B cell (primary cell): ENCODE data around the gene CRTAP. TPM values are rescaled to one million over a fixed set of nuclear protein-coding genes. Genes with fewer than 3 reads are reported as not detected.

ENCODE experiments used
- ATAC-seq: fragments of 200-7000 bp; cut with Tn5 transposase; one replicate; pipeline ENCODE4 v1.10.0; 2021; ENCODE audit warnings: low read depth, mild to moderate bottlenecking, moderate number of reproducible peaks, moderate library complexity
- CTCF ChIA-PET: fragments of 350-600 bp; sonication (Branson Sonifier 250); formaldehyde crosslinking; loops from one replicate; lab custom pipeline; 2021; ENCODE audit warnings: antibody characterized with exemption, inconsistent platforms; lab: Charles Lee
- POLR2A ChIA-PET: fragments of 350-600 bp; sonication (Branson Sonifier 250); formaldehyde crosslinking; loops from one replicate; lab custom pipeline; 2021; ENCODE audit warnings: antibody characterized with exemption; lab: Charles Lee
- DNase-seq: peaks from one replicate; pipeline ENCODE4 v3.0.0; 2013
- H2AFZ ChIP-seq: 2 replicates; pipeline ENCODE4 v1.6.1; 2012; ENCODE audit warnings: mild to moderate bottlenecking, low read depth, low read length; ENCODE audit not compliant: insufficient read depth, poor library complexity, severe bottlenecking
- H3K27ac ChIP-seq, 2 donors: 1 replicate in 1 of 2; 2 replicates in 1 of 2; pipeline ENCODE4 v1.5.1; 2012 to 2013; ENCODE audit warnings: low read length in 2 of 2, mild to moderate bottlenecking in 2 of 2, moderate library complexity in 1 of 2
- H3K27me3 ChIP-seq, 4 experiments: fragments of 200-600 bp in 1 of 4; sonication (generic) in 1 of 4; replicated peaks in 1 of 4; 1 replicate in 2 of 4; 2 replicates in 2 of 4; pipeline versions ENCODE4 v1.6.1 to v1.7.0; 2013 to 2016; ENCODE audit warnings: low read length in 3 of 4, mild to moderate bottlenecking in 2 of 4, mixed read lengths in 1 of 4, moderate library complexity in 1 of 4; ENCODE audit not compliant: insufficient read depth in 4 of 4, control insufficient read depth in 3 of 4; ENCODE audit errors: control extremely low read depth in 1 of 4
- H3K36me3 ChIP-seq, 2 experiments: replicated peaks in 1 of 2; 1 replicate in 1 of 2; 2 replicates in 1 of 2; pipeline versions ENCODE4 v1.6.1 to v1.7.1; 2013; ENCODE audit warnings: low read length in 1 of 2; ENCODE audit not compliant: insufficient read depth in 2 of 2, control insufficient read depth in 1 of 2; ENCODE audit errors: control extremely low read depth in 1 of 2, extremely low read depth in 1 of 2
- H3K4me1 ChIP-seq, 2 donors: fragments of 200-600 bp in 1 of 2; sonication (generic) in 1 of 2; 1 replicate in 1 of 2; 2 replicates in 1 of 2; pipeline versions ENCODE4 v1.5.1 to v1.6.1; 2013 to 2017; ENCODE audit warnings: low read length in 2 of 2; ENCODE audit not compliant: control insufficient read depth in 2 of 2, insufficient read depth in 2 of 2
- H3K4me2 ChIP-seq: replicated peaks from 2 replicates; pipeline ENCODE3; 2012; ENCODE audit warnings: mild to moderate bottlenecking, low read depth, low read length; ENCODE audit not compliant: poor library complexity, severe bottlenecking
- H3K4me3 ChIP-seq, 5 experiments: fragments of 200-600 bp in 1 of 5; sonication (generic) in 1 of 5; 1 replicate in 3 of 5; 2 replicates in 2 of 5; pipeline versions ENCODE4 v1.5.1 to v1.7.0; 2011 to 2016; ENCODE audit warnings: low read length in 4 of 5, mild to moderate bottlenecking in 4 of 5, low read depth in 2 of 5, control low read depth in 1 of 5, moderate library complexity in 1 of 5; ENCODE audit not compliant: insufficient read depth in 1 of 5; ENCODE audit errors: control extremely low read depth in 1 of 5, extremely low read depth in 1 of 5
- H3K79me2 ChIP-seq: fragments of 200-600 bp; sonication (generic); one replicate; pipeline ENCODE4 v1.6.0; 2016; ENCODE audit warnings: low read length; ENCODE audit not compliant: control insufficient read depth, insufficient read depth
- H3K9ac ChIP-seq: fragments of 200-600 bp; sonication (generic); 2 replicates; pipeline ENCODE4 v1.6.1; 2017; ENCODE audit warnings: mild to moderate bottlenecking, low read length, moderate library complexity
- H3K9me3 ChIP-seq, 3 donors: one replicate each; pipeline versions ENCODE4 v1.6.1 to v1.7.1; 2013; ENCODE audit warnings: low read length in 2 of 3; ENCODE audit not compliant: control insufficient read depth in 2 of 3, insufficient read depth in 1 of 3; ENCODE audit errors: control extremely low read depth in 1 of 3
- H4K20me1 ChIP-seq: 2 replicates; pipeline ENCODE4 v1.6.0; 2012; ENCODE audit warnings: mild to moderate bottlenecking, low read length; ENCODE audit not compliant: insufficient read depth, control insufficient read depth, poor library complexity, severe bottlenecking
- H3K27ac Mint-ChIP-seq: one replicate; pipeline ENCODE4 v1.8.0; 2021; ENCODE audit warnings: mixed read lengths
- H3K27me3 Mint-ChIP-seq: one replicate; pipeline ENCODE4 v1.8.0; 2021; ENCODE audit warnings: mixed read lengths
- H3K4me1 Mint-ChIP-seq: one replicate; pipeline ENCODE4 v1.8.0; 2021; ENCODE audit warnings: mixed read lengths
- H3K4me3 Mint-ChIP-seq: one replicate; pipeline ENCODE4 v1.8.0; 2021; ENCODE audit warnings: mixed read lengths
- H3K9me3 Mint-ChIP-seq: one replicate; pipeline ENCODE4 v1.8.0; 2022; ENCODE audit warnings: mixed read lengths; ENCODE audit not compliant: insufficient read depth
- EZH2 ChIP-seq: IDR thresholded peaks from 2 replicates; pipeline ENCODE4 v1.6.1; 2012; ENCODE audit warnings: borderline replicate concordance, low read depth, mild to moderate bottlenecking, moderate library complexity, low read length; ENCODE audit not compliant: insufficient read depth, poor library complexity, severe bottlenecking
- WGBS: methylation state at CpG from one replicate; pipeline ENCODE4 v1.1.5; 2013; ENCODE audit warnings: missing lambda C conversion rate; ENCODE audit not compliant: insufficient coverage; 5-methylcytosine and 5-hydroxymethylcytosine counted together
- intact Hi-C: fragments of 100-400 bp; cut with micrococcal nuclease; formaldehyde crosslinking; loops from one replicate; pipeline ENCODE4 v1.10.0; 2022
- polyA plus RNA-seq: library from polyadenylated mRNA; depleted of rRNA; stranded (reverse); fragments of >200 nt; gene quantifications from 2 replicates; pipeline ENCODE4 v1.2.3, GENCODE V29; 2012
- total RNA-seq, 2 donors: library from RNA; stranded (reverse); fragments of 120-200 nt in 1 of 2; gene quantifications; 1 replicate in 1 of 2; 2 replicates in 1 of 2; pipeline versions ENCODE4 v1.2.3 to v1.2.4, GENCODE V29; 2013 to 2022
- TF ChIP-seq, protein P1 (sequence below): fragments of 200-600 bp; IDR thresholded peaks from one replicate; pipeline ENCODE4 v1.8.0; 2022; ENCODE audit warnings: antibody characterized with exemption, mild to moderate bottlenecking

CRTAP gene
- total and polyA plus RNA-seq, 2 donors (not counting 1 experiment from before 2014, with no cell fraction given), result 20.3 to 55.0 TPM

DNA sequence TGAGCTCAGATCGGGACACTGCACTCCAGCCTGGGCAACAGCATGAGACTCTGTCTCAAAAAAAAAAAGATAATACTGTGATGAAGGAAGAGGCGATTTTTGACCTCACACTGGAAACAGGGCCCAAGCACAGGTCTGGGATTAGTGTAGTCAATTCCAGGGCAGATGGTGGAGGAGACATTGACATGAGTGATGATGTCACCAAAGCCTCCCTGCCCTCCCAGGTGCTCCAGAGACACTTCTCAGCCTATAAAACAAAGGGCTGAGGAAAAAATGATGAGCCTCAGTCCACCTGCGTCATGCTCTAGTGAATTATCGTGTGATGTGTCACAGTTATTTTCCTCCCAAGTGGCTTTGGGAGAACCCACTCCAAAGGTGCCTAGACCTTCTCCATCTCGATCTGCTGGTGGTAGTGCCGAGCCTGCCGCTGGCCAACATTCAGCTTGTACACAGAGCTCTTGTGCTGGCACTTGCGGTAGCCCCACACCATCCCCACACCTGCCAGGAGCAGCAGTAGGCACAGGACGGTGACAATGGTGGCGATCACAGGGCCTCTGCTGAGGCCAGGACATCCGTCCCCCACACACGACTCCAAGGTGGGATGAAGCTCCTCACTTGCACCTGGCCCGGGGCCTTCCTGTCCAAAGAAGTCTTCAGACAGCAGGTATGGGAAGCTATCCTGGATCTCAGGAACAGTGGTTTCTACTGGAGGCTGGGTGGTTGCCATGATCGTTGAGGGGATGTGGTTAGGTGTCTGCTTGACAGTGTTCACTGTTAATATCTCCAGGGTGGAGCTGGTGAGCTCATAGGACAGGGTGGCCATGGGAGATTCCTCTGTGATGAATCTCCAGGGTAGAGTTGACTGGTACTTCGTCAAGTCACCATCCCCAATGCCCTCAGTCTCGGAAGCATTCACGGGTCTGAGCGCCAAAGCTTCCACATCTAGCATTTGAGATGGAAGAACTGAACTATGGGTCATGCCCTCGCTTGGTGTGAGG is 38.8 kb downstream of the CRTAP start:
- H3K9me3 ChIP-seq, result no peaks in the 10 kb centered on the region
- H3K4me3 ChIP-seq, result no peak overlapping the region
- H3K4me1 ChIP-seq, result peaks cover 5 to 6% of the 10 kb centered on the region in 2 donors
- ATAC-seq, result no peak
- no peaks in the 10 kb centered on the region for H4K20me1 ChIP-seq
- no peak for DNase-seq
- POLR2A ChIA-PET, result no interaction called here
- intact Hi-C loops, result no loop called here
- no peak overlapping the region for H3K4me2 ChIP-seq
- H3K27me3 ChIP-seq, result peaks cover 0 to 2% (median 0%) of the 10 kb centered on the region in 4 experiments
- CTCF ChIA-PET, result no interaction called here
- H3K9ac ChIP-seq, result no peak overlapping the region
- no peak for TF ChIP-seq EZH2
- TF ChIP-seq, protein P1, sequence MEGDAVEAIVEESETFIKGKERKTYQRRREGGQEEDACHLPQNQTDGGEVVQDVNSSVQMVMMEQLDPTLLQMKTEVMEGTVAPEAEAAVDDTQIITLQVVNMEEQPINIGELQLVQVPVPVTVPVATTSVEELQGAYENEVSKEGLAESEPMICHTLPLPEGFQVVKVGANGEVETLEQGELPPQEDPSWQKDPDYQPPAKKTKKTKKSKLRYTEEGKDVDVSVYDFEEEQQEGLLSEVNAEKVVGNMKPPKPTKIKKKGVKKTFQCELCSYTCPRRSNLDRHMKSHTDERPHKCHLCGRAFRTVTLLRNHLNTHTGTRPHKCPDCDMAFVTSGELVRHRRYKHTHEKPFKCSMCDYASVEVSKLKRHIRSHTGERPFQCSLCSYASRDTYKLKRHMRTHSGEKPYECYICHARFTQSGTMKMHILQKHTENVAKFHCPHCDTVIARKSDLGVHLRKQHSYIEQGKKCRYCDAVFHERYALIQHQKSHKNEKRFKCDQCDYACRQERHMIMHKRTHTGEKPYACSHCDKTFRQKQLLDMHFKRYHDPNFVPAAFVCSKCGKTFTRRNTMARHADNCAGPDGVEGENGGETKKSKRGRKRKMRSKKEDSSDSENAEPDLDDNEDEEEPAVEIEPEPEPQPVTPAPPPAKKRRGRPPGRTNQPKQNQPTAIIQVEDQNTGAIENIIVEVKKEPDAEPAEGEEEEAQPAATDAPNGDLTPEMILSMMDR, result no peak
- H3K4me1 Mint-ChIP-seq, result peaks cover 4% of the 10 kb centered on the region
- no peak overlapping the region for H3K4me3 Mint-ChIP-seq
- H3K9me3 Mint-ChIP-seq, result no peaks in the 10 kb centered on the region
- no peaks in the 10 kb centered on the region for H3K36me3 ChIP-seq
- WGBS, result 97% methylated on average over 18 of the region's 19 CpGs
- peaks cover 2% of the 10 kb centered on the region for H3K27me3 Mint-ChIP-seq
- H3K27ac ChIP-seq, result no peak overlapping the region
- no peaks in the 10 kb centered on the region for H3K79me2 ChIP-seq
- H2AFZ ChIP-seq, result no peak overlapping the region
- no peak overlapping the region for H3K27ac Mint-ChIP-seq

DNA sequence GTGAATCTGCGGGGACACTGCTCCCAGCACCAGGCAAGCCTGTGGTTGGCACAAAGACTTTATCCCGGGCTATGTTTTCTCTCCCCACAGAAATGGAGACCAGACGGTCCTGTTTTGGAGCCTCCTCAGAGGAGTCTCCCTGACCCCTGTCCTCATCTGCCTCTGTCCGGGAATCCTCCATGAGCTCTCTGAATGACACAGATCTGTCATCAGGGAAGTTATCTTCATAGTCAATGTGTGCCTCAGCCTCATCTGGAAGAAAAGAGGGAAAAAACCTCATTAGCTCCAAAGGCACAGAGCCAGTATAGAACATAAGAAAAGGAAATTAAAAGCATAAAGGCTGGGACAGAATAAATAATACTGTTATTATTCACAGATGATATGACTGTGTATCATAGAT is 40.0 kb downstream of the CRTAP start:
- DNase-seq, result no peak
- Histone ChIP-seq H3K9me3 (no peaks in the 10 kb centered on the region), H3K4me3 (no peak overlapping the region), H3K4me1 (peaks cover 5 to 6% of the 10 kb centered on the region in 2 donors), H3K27ac (no peak overlapping the region), H3K36me3 (no peaks in the 10 kb centered on the region), H3K4me2 (no peak overlapping the region), H3K27me3 (peaks cover 0 to 2% (median 0%) of the 10 kb centered on the region in 4 experiments), H4K20me1 (no peaks in the 10 kb centered on the region), H2AFZ (no peak overlapping the region), H3K9ac (no peak overlapping the region), H3K79me2 (no peaks in the 10 kb centered on the region)
- Mint-ChIP-seq H3K4me3 (no peak overlapping the region), H3K4me1 (peaks cover 4% of the 10 kb centered on the region), H3K27me3 (peaks cover 6% of the 10 kb centered on the region), H3K9me3 (no peaks in the 10 kb centered on the region), H3K27ac (no peak overlapping the region)
- intact Hi-C loops, result no loop called here
- CTCF ChIA-PET, result no interaction called here
- TF ChIP-seq, protein P1, result no peak
- POLR2A ChIA-PET, result no interaction called here
- no peak for ATAC-seq
- 98% methylated on average over 3 of the region's 4 CpGs for WGBS
